PC-3 (cell line): ENCODE results near the gene B4GALT5. TPM values are rescaled to one million over a fixed set of nuclear protein-coding genes. Genes with fewer than 3 reads are reported as not detected.

Experiments
- ATAC-seq: fragments of 200-7000 bp; cut with Tn5 transposase; 2 replicates; pipeline ENCODE4 v1.9.1; 2020; ENCODE audit warnings: mild to moderate bottlenecking, moderate library complexity
- BruUV-seq: library from RNA; stranded (reverse); fragments of 400-500 nt; replicated peaks from 2 replicates; lab custom pipeline; 2021; lab: Mats Ljungman, UMichigan
- CTCF ChIA-PET: fragments of 300-600 bp; sonication (Branson Sonifier 250); formaldehyde crosslinking; loops from one replicate; lab custom pipeline; 2022; ENCODE audit warnings: antibody characterized with exemption; lab: Charles Lee
- POLR2A ChIA-PET: fragments of 300-600 bp; sonication (Branson Sonifier 250); formaldehyde crosslinking; loops from one replicate; lab custom pipeline; 2022; ENCODE audit warnings: antibody characterized with exemption; ENCODE audit not compliant: unreplicated experiment; lab: Charles Lee
- DNase-seq: peaks from one replicate; pipeline ENCODE4 v3.0.0-alpha.2; 2015
- H2AFZ ChIP-seq: fragments of 300-600 bp; sonication (generic); 2 replicates; pipeline ENCODE4 v1.6.0; 2016; ENCODE audit warnings: antibody characterized with exemption, low read length
- H3F3A ChIP-seq: fragments of 300-600 bp; sonication (generic); one replicate; pipeline ENCODE4 v1.6.0; 2017; ENCODE audit warnings: antibody characterized with exemption, low read length, control low read depth, mild to moderate bottlenecking; ENCODE audit not compliant: unreplicated experiment
- H3K27ac ChIP-seq: fragments of 300-600 bp; sonication (generic); 2 replicates; pipeline ENCODE4 v1.5.1; 2016; ENCODE audit warnings: mild to moderate bottlenecking, low read length
- H3K27me3 ChIP-seq: fragments of 300-600 bp; sonication (generic); 2 replicates; pipeline ENCODE4 v1.6.1; 2016; ENCODE audit warnings: low read length, mixed read lengths
- H3K36me3 ChIP-seq: fragments of 300-600 bp; sonication (generic); 2 replicates; pipeline ENCODE4 v1.6.1; 2016; ENCODE audit warnings: low read depth, mixed run types, low read length, mixed read lengths
- H3K4me1 ChIP-seq: fragments of 300-600 bp; sonication (generic); 2 replicates; pipeline ENCODE4 v1.5.1; 2016; ENCODE audit warnings: low read length; ENCODE audit not compliant: insufficient read depth
- H3K4me2 ChIP-seq: fragments of 300-600 bp; sonication (generic); 2 replicates; pipeline ENCODE4 v1.6.0; 2016; ENCODE audit warnings: low read length
- H3K4me3 ChIP-seq: fragments of 300-600 bp; sonication (generic); 2 replicates; pipeline ENCODE4 v1.5.1; 2016; ENCODE audit warnings: mild to moderate bottlenecking, low read length, mixed read lengths
- H3K79me2 ChIP-seq: fragments of 300-600 bp; sonication (generic); 2 replicates; pipeline ENCODE4 v1.6.1; 2017; ENCODE audit warnings: low read length, mixed read lengths
- H3K9ac ChIP-seq: fragments of 300-600 bp; sonication (generic); 2 replicates; pipeline ENCODE4 v1.6.0; 2016; ENCODE audit warnings: mild to moderate bottlenecking, low read length
- H3K9me2 ChIP-seq: fragments of 300-600 bp; sonication (generic); replicated peaks from 2 replicates; pipeline ENCODE4 v1.6.1; 2016; ENCODE audit warnings: mixed run types, low read length, mixed read lengths
- H3K9me3 ChIP-seq: fragments of 300-600 bp; sonication (generic); 2 replicates; pipeline ENCODE4 v1.6.1; 2016; ENCODE audit warnings: low read length, mixed read lengths
- H4K20me1 ChIP-seq: fragments of 300-600 bp; sonication (generic); 2 replicates; pipeline ENCODE4 v1.6.1; 2016; ENCODE audit warnings: low read length, mixed read lengths
- EZH2 ChIP-seq: fragments of 300-600 bp; sonication (generic); IDR thresholded peaks from one replicate; pipeline ENCODE4 v1.6.1; 2017; ENCODE audit warnings: antibody characterized with exemption, mild to moderate bottlenecking, low read length; ENCODE audit not compliant: unreplicated experiment
- EZH2phosphoT487 ChIP-seq: fragments of 300-600 bp; sonication (generic); IDR thresholded peaks from 2 replicates; pipeline ENCODE4 v1.6.1; 2018; ENCODE audit warnings: mild to moderate bottlenecking, antibody characterized with exemption, low read length, borderline replicate concordance
- intact Hi-C: fragments of 100-400 bp; cut with micrococcal nuclease; formaldehyde crosslinking; loops from 2 replicates; pipeline ENCODE4 v1.9.0; 2023
- total RNA-seq: library from RNA; depleted of rRNA; stranded (reverse); fragments of >200 nt; gene quantifications from 2 replicates; pipeline ENCODE4 v1.2.3, GENCODE V29; 2014
- TF ChIP-seq, protein P1 (sequence below): fragments of 300-600 bp; sonication (generic); conservative IDR thresholded peaks from 2 replicates; pipeline ENCODE4 v1.5.1; 2017; ENCODE audit warnings: antibody characterized with exemption, low read depth, mild to moderate bottlenecking, low read length

B4GALT5 gene
- total RNA-seq, 1 experiment from 2014 or later, result 18.1 TPM

DNA sequence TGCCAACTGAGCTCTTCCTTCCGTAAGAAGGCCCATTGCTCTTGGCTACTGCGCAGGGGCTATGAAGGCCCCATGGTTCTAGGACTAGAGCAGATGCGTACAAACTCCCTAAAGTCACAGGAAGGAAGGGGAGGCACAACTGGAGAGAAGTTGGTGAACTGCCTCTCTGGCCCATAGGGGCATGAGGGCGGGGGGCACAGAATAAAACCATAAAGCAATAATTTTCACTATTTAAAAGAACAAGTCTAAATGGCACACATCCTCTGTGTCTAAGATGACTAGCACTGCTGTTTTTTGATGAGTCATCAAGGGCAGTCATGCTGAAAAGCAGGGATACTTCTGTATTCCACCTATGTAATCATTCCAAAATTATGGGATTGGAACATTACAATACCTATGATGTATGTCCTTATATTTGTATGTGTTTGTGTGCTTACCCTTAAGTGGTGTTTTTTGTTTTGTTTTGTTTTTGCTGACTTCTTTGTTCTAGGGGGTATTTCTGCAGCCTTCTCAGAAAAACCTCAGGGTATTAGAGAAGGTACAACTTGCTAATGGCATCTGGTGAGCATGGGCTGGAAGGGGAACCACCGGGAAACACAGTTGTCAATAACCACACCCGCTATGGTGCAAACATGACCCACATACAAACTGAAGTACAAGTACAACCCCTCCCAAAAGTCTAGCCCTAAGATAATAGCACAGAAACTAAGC is 36.9 kb downstream of the B4GALT5 start:
- no TSS peak for BruUV-seq
- Histone ChIP-seq H4K20me1 (no peaks in the 10 kb centered on the region), H3K9me2 (no peaks in the 10 kb centered on the region), H3K4me2 (peak overlapping the region; percentile 79), H3K9me3 (no peaks in the 10 kb centered on the region), H2AFZ (no peak overlapping the region), H3K4me1 (peaks cover 68% of the 10 kb centered on the region), H3K36me3 (no peaks in the 10 kb centered on the region), H3K79me2 (peaks cover 89% of the 10 kb centered on the region), H3K27me3 (no peaks in the 10 kb centered on the region), H3K4me3 (peak overlapping the region; percentile 52), H3K9ac (peak overlapping the region; percentile 58), H3K27ac (peak overlapping the region; percentile 91), H3F3A (peaks cover 21% of the 10 kb centered on the region)
- no peak for TF ChIP-seq EZH2
- TF ChIP-seq, protein P1, sequence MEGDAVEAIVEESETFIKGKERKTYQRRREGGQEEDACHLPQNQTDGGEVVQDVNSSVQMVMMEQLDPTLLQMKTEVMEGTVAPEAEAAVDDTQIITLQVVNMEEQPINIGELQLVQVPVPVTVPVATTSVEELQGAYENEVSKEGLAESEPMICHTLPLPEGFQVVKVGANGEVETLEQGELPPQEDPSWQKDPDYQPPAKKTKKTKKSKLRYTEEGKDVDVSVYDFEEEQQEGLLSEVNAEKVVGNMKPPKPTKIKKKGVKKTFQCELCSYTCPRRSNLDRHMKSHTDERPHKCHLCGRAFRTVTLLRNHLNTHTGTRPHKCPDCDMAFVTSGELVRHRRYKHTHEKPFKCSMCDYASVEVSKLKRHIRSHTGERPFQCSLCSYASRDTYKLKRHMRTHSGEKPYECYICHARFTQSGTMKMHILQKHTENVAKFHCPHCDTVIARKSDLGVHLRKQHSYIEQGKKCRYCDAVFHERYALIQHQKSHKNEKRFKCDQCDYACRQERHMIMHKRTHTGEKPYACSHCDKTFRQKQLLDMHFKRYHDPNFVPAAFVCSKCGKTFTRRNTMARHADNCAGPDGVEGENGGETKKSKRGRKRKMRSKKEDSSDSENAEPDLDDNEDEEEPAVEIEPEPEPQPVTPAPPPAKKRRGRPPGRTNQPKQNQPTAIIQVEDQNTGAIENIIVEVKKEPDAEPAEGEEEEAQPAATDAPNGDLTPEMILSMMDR, result no peak
- TF ChIP-seq EZH2phosphoT487, result no peak
- DNase-seq (peak; percentile 94), ATAC-seq (peak; percentile 66)
- intact Hi-C loops, result loop anchor here (5.0 kb wide), 2 partner anchors 36 to 146 kb away; partner anchors contain the start of gene B4GALT5
- ChIA-PET CTCF (no interaction called here), POLR2A (no interaction called here)

DNA sequence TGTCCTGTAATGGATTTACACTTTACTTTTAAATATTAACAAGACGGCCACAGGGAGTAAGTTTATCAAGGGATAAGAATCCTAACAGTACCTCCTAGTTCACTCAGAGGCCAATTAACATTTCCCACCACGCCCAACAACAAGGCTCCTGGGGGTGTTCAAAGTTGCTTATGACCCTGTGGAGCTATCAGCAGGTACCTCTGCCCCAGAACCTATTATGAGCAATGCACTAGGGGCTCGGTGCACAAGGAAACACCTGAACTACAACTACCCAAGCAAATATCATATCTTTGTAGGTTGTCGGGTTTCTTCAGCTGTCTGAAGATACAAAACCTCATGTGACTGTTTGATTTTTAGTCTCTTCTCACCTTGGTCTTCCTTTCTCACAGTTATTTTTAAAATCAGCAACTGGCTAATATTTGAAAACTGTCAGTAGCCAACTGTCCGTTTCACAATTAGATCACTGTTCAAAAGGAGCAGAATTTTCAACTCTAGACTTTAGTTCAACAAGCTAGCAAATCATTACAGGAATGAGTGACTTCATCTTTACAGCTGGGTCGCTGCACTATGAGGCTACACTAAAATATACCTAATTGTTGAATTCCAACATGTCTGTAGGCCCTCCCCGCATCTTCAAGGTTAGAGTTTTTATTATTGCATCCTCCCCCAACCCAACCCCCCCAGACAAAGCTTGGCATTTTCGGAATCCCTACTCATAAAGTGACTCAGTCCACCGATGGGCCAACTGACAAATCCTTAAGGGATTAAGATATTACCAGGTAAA is 38.1 kb downstream of the B4GALT5 start:
- H3K79me2 ChIP-seq, result peaks cover 89% of the 10 kb centered on the region
- H2AFZ ChIP-seq, result no peak overlapping the region; the same call in 1 of the 2 replicates
- intact Hi-C loops, result loop anchor here (2.0 to 5.0 kb wide), 4 partner anchors 25 to 147 kb away; partner anchors contain the start of gene B4GALT5
- H3K27me3 ChIP-seq, result no peaks in the 10 kb centered on the region
- peak; percentile 93 for DNase-seq
- H3K4me1 ChIP-seq, result peaks cover 60% of the 10 kb centered on the region
- peak overlapping the region; percentile 79 for H3K4me2 ChIP-seq
- H3K9ac ChIP-seq, result peak overlapping the region; percentile 69
- H3F3A ChIP-seq, result peaks cover 21% of the 10 kb centered on the region
- CTCF ChIA-PET, result interaction anchor here (0.6 to 1.5 kb wide), 5 partner anchors 11 to 72 kb away, joined by 3 to 6 read pairs (median 3); no protein-coding TSS in a partner anchor
- no TSS peak for BruUV-seq
- no peaks in the 10 kb centered on the region for H3K9me3 ChIP-seq
- peak overlapping the region; percentile 91 for H3K27ac ChIP-seq
- no peak for TF ChIP-seq EZH2phosphoT487
- TF ChIP-seq, protein P1, result no peak
- TF ChIP-seq EZH2, result no peak
- POLR2A ChIA-PET, result interaction anchor here (0.5 to 1.0 kb wide), 4 partner anchors 11 to 440 kb away, joined by 3 to 19 read pairs (median 4); no protein-coding TSS in a partner anchor
- ATAC-seq, result peak; percentile 47
- H3K4me3 ChIP-seq, result peak overlapping the region; percentile 52
- no peaks in the 10 kb centered on the region for H3K36me3 ChIP-seq
- no peaks in the 10 kb centered on the region for H3K9me2 ChIP-seq
- no peaks in the 10 kb centered on the region for H4K20me1 ChIP-seq
